HT1080 (cell line): ENCODE measurements around the gene OPCML. TPM values are rescaled to one million over a fixed set of nuclear protein-coding genes. Genes with fewer than 3 reads are reported as not detected.

Experiments
- DNase-seq: peaks from one replicate; pipeline ENCODE4 v3.0.0-alpha.2; 2015; ENCODE audit warnings: low read depth
- total RNA-seq: library from RNA; depleted of rRNA; stranded (reverse); fragments of >200 nt; shearing (Covaris generic); gene quantifications from 2 replicates; pipeline ENCODE4 v1.2.3, GENCODE V29; 2014

Gene OPCML
- total RNA-seq, 1 experiment from 2014 or later = 0.13 TPM

DNA sequence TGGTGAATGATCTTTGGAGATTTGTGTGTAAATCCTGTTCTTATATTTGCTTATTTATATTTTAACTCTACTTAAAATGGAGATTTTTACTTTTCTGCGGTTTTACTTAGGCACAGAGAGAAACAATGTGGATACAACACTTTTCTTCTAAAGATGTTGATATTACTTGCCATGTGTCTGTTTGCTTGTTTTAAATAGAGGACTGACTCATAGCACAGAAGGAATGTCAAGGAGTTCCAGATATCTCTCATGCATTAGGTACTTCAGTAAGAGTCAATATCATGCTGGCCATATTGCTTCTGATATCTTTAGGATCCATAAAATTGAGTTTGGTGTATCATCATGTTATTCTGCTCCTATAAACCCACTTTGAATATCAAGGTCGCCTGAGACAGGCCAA is 395.0 kb downstream of the OPCML start:
- DNase-seq = no peak

- no peak for DNase-seq
These were observed 395.9 kb downstream of the OPCML start for GRCh38 chr11:133136376-133136775.

- peak; percentile 70 for DNase-seq
These were observed 397.8 kb downstream of the OPCML start for GRCh38 chr11:133134314-133135173.

DNA sequence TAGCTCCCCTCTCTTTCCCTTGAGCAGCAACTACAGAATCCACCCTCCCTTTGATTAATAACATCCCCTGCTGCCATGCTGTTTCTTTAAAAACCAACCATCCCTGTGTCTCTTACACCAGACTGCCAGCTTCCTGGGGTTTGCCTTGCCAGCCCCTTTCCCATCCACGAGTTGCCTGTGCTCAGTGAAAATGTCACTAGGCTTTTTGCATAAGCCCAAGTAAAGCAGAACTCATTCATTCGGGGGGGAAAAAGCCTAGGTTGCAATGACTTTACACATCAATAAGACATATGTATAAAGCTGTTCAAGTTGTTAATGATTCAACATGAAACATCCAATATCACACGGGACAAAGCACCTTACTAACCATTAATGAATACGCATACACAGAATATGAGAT is 398.7 kb downstream of the OPCML start:
- no peak for DNase-seq

DNA sequence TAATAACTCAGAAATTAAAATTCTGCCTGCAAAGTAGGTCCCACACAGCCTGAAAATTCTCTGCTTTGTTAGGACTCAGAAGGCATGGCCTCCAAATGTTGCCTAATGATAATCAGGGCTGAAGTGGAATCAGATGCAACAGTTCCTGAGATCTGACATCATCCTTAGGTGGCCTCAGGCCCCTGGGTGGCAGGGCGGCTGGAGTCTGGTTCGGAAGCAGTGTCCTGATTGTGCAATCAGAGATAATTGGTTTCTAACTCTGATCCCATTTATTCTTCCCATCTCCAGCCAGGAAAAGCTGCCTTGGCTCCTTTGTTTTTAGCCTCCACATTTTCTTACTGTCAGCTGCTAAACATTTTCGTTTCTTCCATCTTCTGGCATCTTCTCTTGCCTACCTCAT is 399.3 kb downstream of the OPCML start:
- DNase-seq = no peak

DNA sequence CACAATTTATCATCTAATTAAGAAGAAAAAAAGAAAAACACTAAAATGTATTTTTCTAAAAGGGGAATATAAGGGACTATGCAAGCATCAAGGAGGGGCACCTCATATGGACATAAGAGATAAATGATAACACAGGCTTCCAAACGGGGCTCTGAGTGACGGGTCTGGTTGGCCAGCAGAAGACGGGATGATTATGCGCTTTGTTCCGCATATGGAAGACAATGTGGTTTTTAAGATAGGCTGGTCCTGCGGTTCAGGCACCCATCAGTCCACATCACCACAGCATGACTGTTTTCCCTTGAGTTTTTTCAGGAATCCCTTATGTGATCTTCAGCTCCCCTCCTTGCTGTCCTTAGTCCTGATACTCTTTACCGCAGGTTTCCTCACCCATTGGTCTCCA is 404.6 kb downstream of the OPCML start:
- no peak for DNase-seq

DNA sequence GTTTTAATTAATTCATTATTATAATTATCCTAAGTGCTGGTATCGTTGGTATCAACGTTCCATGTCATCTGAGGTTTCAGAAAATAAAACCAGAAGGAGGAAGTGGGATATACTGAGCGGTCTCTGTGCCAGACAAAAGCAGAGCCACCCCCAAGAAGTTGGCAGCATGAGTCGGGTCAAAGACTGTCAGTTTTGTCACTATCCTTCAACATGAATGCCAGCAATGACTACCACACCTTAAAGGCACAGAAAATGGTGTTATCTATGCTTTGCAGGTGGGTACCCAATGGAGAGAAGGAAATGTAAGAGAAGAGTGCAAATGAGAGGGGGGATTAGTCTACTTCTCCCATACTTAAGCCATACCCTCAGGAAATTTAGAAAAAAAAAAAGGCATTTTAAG is 408.5 kb downstream of the OPCML start:
- DNase-seq = no peak

- DNase-seq = no peak
These were observed 408.9 kb downstream of the OPCML start for GRCh38 chr11:133123366-133123765.

GRCh38 chr11:133122256-133122655 is 410.0 kb downstream of the OPCML start:
- no peak for DNase-seq

DNA sequence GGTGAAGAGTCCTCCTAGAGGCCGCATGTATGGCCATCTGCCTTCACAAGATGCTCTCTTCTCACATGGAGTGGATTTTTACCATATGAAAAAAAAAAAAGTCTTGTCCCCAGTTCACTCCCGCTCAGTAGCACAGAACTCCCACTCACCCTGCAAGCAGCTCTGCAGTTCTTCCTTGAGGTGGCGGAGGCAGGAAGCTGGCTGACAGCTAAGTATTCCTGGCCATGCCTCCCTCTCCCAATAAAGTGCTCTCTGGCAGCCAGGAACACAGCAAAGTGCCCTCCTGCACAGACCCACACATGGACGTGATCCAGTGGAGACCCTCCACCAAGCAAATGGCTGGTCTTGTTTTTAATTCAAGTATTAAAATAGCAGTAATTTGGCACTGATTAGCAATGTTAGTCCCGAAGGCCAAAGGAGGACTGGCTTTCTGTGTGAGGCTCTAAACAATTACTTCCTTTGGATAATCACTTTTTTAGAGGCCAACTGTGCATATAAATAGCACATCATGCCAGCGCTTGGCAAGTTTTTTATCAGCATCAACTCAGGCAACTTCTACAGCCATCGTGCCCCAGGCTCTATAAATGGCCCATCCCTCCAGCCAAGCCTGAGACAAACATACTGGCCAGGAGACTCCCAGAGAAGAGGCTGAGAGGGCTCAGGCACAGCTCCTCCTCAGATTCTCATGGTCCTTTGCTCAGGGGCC is 413.6 kb downstream of the OPCML start:
- no peak for DNase-seq

- DNase-seq = no peak
These were observed 417.2 kb downstream of the OPCML start for GRCh38 chr11:133115099-133115498.

- no peak for DNase-seq
These were observed 424.5 kb downstream of the OPCML start for GRCh38 chr11:133107763-133108162.

GRCh38 chr11:133107136-133107535 is 425.2 kb downstream of the OPCML start:
- no peak for DNase-seq

DNA sequence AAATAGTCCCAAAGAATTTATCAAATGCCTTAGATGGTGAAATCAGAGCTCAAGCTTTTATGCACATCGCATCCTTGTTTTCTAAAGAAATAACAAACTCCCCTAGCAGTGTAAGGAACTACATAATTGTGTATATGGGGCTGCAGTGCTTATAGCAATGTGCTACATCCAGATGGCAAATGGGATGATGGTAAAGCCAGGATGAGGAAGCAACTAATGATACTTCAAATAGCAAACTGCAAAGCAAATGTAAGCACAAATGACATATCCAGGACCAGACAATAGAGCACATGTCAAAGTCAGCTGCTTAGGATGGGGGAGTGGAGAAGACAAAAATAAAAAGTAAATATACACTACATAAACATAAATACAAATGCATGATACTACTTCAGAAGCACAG is 425.9 kb downstream of the OPCML start:
- DNase-seq = no peak

DNA sequence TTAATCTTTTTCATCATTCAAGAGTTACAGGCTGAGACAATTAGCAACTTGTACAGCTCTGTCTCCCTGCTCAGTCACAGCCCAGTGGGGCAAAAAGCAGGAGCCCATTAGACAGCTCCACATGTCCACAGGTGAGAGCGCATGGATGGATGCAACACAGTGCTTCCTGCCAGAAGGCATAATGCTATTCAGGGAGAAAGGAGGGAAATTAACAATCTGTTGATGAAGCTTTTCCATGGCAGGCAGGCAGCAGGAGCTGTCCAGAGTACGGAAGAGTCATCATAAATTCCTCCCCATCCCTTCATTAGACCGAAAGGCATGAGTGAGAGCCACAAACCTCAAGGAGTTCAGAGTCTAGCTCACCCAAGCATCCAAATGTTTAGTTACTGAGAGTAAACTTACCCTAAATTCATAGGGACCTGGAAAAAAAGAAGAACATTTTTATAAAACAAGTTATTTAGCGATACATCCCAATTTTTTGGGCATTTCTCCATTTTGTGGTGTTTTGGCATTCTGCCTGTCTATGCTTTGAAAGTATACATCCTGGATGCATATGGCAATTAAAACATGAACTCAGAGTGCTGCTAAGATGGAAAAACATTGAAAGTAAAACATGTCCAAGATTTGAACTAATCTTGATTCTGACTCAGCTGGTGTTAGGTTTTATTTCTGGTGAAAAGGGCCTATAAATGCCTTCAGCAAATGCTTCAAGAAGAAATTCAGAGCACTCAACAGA is 428.1 kb downstream of the OPCML start:
- no peak for DNase-seq

DNA sequence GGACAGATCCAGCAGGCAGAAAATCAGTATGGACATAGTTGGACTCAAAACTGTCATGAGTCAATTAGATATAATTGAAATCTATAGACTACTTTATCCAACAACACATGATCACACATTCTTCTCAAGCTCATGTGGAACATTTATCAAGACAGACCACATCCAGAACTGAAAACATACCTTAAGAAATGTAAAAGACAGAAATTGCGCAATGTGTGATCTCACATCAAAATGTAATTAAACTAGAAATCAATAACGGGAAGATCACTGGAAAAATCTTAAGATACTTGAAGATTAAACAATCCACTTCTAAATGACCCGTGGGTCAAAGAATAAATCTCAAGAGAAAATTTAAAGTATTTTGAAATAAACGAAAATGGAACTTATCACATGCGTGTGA is 435.3 kb downstream of the OPCML start:
- no peak for DNase-seq

- DNase-seq = no peak
These were observed 445.8 kb downstream of the OPCML start for GRCh38 chr11:133086518-133086917.

GRCh38 chr11:133082841-133083488 is 449.3 kb downstream of the OPCML start:
- DNase-seq = peak; percentile 23

GRCh38 chr11:133082453-133082781 is 449.9 kb downstream of the OPCML start:
- no peak for DNase-seq

GRCh38 chr11:133081730-133082452 is 450.4 kb downstream of the OPCML start:
- DNase-seq = no peak

DNA sequence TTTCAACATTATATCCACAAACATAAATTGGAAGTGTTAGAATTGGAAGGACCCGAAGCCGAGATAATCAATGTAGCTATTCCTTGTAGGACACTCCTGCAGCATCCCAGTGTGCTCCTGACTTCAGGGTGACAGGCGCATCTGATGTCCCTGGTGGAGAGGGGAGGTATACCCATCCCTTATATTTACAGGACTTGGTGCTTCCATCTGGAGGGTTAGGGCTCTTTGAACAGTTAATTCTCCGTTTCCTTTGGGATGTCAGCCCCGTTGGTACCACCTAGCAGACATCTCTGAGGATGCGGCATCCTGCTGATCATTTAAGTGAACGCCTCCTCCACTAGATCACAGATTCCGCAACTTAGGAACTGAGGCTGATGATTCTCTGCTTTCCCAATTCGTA is 451.3 kb downstream of the OPCML start:
- DNase-seq = no peak
